ENCODE results near the gene HOXA2.

The HOXA2 gene

DNA sequence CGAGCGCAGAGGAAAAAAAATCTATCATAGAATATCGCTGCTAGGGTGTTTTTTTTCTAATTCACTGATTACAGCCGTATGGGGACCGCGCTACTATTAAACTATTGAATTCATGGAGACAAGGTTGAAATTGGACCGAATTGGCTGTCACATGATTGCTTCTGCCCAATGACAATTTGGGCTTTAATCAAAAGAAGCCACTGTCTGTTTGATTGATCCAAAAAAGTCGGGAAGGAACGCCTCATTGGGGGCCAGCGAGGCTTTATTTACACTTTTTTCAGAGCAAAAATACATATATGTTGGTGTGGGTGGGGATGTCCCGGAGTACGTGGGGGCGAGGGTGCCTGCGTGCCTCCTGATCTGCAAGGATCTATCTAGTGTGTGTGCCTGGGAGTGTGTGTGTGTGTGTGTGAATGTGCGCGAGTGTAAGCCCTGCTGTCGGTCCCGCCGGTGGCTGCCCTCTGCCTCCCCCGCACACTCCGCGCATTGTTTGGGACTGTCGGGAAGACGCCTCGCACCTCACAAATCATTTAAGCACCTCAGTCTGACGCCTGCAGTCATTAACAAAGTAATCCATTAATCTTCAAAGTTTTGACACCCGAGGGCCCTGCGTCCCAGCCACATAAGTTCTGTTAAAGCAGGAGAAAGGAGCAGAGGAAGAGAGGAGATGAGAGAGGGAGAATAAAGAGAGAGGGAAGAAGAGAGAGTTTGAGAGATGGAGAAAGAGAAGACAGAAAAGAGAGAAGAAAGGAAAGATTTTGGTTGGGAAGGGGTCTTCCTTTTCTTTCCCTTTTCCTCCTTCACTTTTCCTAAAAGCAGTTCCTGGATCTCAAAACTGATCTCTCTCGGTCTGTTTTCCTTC is at the start of gene HOXA2:
Gene HOXA2 (minus strand): TSS at position 103 of the 862 bp plus-strand sequence. CDS start 183 bp downstream, outside the sequence.
- no peak for DNase-seq (ENCODE audit: low read depth in 2 of 2, low spot score in 1 of 2)

GRCh38 chr7:27151341-27151930 is 49.0 kb upstream of the HOXA2 start:
- DNase-seq (ENCODE audit: low read depth in 2 of 2, low spot score in 1 of 2): no peak

DNA sequence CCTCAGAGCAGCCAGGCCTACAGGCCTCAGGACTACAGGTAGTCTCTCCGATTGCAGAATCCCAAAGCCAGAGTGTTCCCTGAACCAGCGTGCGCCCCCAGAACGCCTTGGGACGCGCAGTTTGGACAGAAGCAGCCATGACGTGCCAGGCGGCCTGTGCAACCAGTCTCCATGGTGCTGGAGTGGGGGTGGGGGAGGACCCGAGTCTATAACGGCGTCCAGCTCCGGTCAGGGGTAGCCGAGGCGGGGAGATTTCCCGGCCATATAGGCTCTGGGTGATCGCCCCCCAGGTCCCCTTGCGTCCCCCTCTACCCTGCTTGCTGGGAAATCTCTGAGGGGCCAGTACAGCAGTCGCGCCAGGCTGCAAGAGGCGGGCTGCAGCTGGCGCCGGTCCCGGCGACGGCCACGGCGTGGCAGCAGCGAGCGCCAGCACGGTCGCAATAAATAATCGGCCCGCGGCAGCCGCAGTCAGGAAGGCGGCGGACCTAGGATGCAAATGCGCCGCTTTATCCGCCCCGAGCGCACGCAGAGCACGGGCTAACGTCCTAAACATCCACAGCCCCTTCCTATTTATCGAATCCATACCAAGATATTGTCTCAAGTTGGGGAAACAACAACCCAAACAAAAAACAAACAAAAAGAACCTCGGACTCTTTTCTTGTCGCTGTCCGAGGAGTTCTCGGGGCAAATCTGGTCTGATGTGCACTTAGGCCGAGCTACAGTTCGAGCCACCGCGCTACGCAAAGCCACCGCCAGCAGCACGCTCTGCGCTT is 48.3 kb upstream of the HOXA2 start:
- no peak for DNase-seq (ENCODE audit: low read depth in 2 of 2, low spot score in 1 of 2)

GRCh38 chr7:27149842-27150567 is 47.5 kb upstream of the HOXA2 start:
- no peak for DNase-seq (ENCODE audit: low read depth in 2 of 2, low spot score in 1 of 2)

DNA sequence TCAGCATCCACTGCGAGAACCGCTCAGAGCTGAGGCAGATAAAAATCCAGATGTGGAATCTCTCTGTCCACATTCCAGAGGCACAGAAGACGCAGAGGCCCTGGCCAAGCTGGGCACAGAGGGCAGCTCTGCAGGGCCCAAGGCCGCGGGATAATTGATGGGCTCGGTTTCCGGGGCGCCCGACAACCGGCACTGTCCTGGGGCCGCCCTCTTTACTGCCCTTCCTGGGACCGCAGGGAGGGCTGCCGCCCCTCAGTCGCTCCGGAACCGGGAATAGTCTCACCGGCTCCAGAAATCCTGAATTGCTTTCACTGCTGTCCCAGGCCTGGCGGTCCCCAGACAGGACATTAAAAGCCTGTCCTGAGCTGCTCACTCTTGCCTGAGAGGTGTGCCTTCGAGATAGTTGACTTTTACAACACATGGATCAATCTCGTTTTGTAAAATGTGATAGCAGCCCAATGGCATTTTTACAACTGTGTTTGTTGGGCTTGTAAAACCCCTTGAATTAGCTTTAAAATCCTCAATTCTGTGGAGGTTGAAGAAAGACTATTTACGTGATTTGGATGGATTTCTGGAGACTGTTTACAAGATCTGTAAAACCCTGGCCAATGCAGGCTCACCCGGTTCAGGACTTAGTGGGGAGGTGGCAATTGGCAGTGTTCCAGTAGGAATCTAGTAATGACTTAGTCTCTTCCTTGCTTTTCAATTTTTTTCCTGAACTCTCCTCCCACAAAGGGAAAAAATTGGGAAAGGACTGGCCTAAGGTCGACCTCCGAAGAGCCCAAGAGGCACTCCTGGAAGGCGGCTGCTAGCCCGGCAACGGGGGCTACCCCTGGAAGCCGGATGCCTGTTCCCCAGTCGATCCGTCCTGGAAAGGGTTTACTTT is 46.5 kb upstream of the HOXA2 start:
- DNase-seq (ENCODE audit: low read depth in 2 of 2, low spot score in 1 of 2): no peak

DNA sequence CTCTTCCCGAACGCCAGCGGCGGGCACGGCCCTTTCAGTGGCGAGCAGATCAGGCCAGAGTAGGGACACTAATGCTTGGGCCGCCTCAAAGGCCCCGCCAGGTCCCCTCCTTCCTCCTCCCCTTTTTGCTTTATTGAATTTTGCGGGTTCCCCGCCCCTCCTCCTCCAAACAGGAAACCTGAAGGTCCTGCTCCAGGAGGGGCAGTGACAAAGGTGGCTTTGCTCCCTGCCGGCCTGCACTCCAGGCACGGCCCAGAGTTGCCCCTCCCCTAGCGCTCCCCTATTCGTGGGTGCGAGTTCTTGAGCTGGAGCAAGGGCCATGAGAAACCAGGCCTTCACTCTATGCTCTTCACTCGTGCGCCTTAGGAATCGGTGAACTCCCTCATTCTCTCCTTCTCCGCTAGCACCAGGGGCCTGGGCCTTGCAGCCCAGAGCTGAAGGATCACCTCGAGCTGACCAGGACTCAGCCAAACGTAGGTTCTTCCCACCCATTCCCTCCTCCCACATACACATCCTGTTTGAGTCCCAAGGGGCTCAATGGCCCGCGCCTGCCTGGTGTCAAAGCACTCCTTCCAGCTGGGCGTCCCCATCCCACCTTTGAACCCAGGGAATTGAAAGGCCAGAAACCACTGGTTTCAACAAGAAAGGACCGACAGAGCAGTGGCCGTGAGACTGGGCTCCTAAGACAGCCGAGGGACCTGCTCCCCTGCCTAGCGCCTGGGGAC is 45.7 kb upstream of the HOXA2 start:
- DNase-seq (ENCODE audit: low read depth in 2 of 2, low spot score in 1 of 2): no peak

DNA sequence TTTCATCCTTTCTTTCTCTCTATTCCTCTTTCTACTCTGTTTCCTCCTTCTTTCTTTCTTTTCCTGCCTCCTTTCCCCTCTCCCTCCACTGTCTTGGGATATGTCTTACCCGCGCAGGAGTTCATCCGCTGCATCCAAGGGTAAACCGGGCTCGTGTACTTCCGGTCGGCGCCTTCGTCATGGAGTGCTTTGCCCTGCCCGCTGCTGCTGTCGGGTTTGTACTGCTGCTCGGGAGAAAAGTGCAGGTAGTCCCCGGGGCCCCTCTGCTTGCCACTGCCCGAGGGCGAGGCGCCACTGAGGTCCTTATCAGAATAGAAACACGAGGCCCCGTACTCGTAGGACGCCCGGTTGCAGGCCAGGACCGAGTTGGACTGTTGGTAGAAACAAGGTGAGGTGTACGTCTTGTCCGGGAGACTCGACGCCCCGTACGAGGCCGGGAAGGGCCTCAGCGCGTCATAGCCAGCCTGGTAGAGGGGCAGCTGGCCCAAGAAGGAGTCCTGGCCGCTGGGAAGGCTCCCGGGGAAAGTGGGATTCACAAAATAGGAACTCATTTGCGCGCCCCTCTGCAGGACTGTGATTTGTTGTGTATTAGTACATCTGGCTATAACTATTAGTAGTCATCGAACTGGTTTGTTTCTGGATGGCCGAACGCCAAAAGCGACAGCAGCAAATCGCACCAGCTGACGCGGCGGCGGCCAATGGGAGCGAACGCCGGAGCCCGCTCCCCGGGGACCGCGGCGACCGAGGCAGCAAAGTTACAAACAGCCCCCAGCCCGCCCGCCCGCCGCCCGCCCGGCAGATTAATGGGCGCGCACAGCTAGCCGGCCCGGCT is 44.9 kb upstream of the HOXA2 start, which contains the start of gene HOXA6:
Gene HOXA6 (minus strand): TSS at position 576 of the 832 bp plus-strand sequence. CDS start 25 bp downstream, at position 551.
- no peak for DNase-seq (ENCODE audit: low read depth in 2 of 2, low spot score in 1 of 2)

- DNase-seq (ENCODE audit: low read depth in 2 of 2, low spot score in 1 of 2): no peak
These were observed 44.2 kb upstream of the HOXA2 start for GRCh38 chr7:27146491-27147198.

GRCh38 chr7:27145914-27146412 is 43.5 kb upstream of the HOXA2 start:
- DNase-seq (ENCODE audit: low read depth in 2 of 2, low spot score in 1 of 2): no peak

DNA sequence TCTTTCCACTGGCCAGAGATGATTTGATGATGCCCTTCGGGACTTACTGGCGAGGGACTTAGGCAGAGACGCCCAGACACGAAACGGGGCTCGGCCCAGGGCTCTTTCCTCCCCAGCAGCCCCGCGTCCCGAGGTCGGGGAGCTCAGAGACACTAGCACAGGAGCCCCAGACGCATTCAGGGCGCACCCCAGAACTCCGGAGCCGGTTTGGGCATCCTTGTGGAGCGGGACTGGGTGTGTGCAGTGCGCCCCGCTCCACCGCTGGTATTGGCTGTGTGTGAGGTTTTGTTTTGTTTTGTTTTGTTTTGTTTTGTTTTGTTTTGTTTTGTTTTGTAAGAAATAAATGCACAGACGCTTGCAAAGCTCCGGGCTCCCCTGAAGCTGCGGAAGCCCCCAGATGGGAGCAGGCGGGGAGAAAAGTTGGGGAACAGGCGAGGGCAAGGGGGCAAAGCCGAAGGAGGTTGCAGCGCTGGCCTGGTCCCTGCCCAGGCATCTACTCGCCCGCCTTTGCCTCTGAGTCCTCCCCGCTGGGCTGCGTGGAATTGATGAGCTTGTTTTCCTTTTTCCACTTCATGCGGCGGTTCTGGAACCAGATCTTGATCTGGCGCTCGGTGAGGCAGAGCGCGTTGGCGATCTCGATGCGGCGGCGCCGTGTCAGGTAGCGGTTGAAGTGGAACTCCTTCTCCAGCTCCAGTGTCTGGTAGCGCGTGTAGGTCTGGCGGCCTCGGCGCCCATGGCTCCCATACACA is 42.9 kb upstream of the HOXA2 start:
- no peak for DNase-seq (ENCODE audit: low read depth in 2 of 2, low spot score in 1 of 2)

DNA sequence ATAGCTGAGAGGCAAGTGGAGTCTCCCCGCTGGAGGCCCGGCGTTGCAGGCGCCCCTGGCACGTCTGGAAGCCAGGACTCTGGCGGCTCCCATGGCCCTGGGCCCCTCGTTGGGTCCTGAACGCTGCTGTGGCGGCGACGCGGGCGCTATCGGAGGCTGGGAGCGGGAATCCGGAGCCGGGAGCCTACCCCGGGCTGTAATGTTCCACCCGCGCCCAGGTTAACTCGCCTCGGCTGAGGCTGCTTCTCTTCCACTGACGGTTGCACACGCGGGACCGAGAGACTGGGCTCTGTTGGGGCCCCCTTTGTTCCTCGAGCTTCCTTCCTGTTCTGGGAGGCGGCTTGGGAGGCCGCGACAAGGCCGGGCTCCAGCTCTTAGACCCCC is 42.3 kb upstream of the HOXA2 start:
- DNase-seq (ENCODE audit: low read depth in 2 of 2, low spot score in 1 of 2): no peak

- DNase-seq (ENCODE audit: low read depth in 2 of 2, low spot score in 1 of 2): no peak
These were observed 41.7 kb upstream of the HOXA2 start for GRCh38 chr7:27143950-27144780.

DNA sequence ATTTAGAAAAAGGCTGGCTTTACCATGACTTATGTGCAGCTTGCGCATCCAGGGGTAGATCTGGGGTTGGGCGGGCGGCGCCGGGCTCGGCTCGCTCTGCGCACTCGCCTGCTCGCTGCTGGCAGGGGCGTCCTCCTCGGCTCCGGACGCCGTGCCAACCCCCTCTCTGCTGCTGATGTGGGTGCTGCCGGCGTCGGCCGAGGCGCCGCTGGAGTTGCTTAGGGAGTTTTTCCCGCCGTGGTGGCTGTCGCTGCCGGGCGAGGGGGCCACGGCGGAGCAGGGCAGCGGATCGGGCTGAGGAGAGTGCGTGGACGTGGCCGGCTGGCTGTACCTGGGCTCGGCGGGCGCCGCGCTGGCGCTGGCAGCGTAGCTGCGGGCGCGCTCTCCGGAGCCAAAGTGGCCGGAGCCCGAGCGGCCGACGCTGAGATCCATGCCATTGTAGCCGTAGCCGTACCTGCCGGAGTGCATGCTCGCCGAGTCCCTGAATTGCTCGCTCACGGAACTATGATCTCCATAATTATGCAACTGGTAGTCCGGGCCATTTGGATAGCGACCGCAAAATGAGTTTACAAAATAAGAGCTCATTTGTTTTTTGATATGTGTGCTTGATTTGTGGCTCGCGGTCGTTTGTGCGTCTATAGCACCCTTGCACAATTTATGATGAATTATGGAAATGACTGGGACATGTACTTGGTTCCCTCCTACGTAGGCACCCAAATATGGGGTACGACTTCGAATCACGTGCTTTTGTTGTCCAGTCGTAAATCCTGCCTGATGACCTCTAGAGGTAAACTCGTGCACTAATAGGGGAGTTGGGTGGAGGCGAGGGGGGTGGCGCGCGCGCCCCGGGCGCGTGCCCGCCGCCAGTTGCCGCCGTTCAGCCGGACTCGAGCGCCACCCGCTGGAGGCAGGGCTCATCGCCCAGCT is 40.8 kb upstream of the HOXA2 start, which contains the start of gene HOXA5:
Gene HOXA5 (minus strand): TSS at position 659 of the 927 bp plus-strand sequence. CDS start 74 bp downstream, at position 585.
- DNase-seq (ENCODE audit: low read depth in 2 of 2, low spot score in 1 of 2): no peak

DNA sequence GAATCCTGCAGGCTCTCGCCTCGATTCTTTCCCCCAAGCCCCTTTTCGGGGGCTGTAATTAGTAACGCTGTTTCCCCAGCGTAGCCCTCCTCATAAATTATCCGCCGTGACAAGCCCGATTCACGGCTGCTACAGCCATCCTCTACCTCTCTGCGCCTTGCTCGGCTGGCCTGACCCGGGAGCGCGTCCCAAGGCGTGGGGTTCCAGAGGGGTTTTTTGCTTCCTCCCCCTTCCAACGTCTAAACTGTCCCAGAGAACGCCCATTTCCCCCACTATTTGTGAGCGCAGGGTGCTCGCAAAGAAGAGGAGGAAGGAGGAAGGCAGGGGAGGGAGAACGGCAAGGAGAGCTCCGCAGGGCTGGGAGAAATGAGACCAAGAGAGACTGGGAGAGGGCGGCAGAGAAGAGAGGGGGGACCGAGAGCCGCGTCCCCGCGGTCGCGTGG is 40.1 kb upstream of the HOXA2 start:
- DNase-seq (ENCODE audit: low read depth in 2 of 2, low spot score in 1 of 2): no peak

Measured in stimulated activated CD8-positive, alpha-beta memory T cell treated with anti-CD3 and anti-CD28 coated beads, Interleukin-4, amount 100 ng/mL, for 4 hours (primary cell).